ENCODE results near the gene BIRC7.

The BIRC7 gene

DNA sequence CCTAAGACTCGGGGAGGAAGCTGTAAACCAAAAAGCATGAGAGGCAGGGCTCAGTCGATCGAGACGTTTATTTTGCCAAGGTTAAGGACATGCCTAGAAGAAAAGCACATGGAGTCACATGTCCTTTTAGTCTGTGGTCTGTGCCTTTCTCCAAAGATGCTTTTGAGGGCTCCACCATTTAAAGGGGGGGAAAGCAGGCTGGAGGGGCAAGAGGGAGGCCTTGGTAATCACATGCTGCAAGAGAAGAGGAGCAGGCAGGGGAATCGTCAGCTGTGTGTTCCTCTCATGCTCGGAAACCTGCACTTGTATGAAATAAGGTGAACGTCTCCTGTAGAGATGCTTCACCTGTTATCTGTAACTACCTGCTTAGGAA is 10.6 kb upstream of the BIRC7 start:
- DNase-seq (ENCODE audit: low spot score): no peak

GRCh38 chr20:63226042-63226943 is 9.4 kb upstream of the BIRC7 start:
- no peak for DNase-seq (ENCODE audit: low spot score)

DNA sequence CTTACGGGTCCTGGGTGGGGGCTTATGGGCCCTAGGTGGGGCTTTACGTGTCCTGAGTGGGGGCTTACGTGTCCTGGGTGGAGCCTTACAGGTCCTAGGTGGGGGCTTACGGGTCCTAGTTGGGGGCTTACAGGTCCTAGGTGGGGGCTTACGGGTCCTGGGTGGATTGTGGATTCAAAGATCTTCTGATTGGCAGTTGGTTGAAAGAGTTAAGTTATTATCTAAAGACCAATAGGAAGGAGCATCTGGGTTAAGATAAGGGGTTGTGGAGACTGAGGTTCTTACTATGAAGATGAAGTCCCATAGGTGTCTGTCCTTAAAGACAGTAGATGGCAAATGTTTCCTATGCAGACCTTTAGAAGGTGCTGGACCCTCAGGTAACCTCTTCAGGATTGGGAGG is 8.4 kb upstream of the BIRC7 start:
- DNase-seq (ENCODE audit: low spot score): no peak

- no peak for DNase-seq (ENCODE audit: low spot score)
Measured at GRCh38 chr20:63228806-63229205, 6.9 kb upstream of the BIRC7 start.

GRCh38 chr20:63230800-63231268 is 4.9 kb upstream of the BIRC7 start:
- peak; percentile 85 for DNase-seq (ENCODE audit: low spot score)

DNA sequence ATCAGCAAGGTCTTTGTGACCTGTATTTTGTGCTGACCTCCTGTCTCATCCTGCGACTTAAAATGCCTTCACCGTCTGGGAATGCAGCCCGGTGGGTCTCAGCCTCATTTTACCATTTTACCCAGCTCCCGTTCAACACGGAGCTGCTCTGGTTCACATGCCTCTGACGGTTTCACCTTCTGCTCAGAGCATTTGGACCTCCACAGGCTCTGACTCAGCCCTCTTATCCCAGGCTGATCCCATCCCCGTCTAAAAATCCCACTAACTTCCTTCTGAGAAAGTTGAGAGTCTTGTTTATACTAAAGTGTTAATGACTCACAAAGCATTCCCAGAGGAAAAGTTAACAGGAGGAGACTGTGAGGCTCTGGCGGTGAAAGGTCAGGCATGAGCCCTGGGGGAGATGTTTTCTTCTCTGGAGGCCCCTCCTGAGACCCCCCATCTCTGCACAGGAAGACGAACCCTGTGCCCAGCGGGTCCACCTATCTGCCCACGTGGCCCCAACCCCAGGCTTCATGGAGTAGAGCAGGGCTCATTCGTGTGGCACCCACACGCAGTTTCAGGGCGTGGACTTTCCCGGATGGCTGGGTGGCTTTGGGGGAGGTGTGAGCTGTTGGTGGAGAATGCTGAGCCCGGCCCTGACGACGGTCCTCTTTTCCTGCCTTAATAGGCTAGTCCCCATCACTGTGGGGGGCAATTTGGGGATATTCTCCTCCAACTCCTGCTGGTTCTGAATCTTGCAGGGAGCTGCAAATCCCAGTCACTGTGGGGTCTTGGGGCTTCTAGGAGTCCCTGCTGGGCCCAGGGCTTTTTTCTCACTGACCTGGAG is 3.3 kb upstream of the BIRC7 start:
- DNase-seq (ENCODE audit: low spot score): no peak

DNA sequence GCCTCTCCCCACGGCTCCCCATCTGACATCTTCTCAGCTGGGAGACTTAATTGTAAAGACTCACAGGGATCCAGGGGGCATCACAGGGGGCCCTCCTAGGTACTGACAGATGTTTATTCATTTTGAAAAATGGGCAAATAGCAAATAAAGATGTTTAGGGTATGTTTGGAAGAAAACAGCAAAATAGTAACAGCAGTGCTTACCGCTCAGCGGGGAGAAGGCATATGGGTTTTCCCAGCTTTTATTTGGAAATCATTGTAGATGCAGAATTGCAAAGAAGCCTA is 2.7 kb upstream of the BIRC7 start:
- DNase-seq (ENCODE audit: low spot score): no peak

GRCh38 chr20:63233924-63234323 is 1.8 kb upstream of the BIRC7 start:
- no peak for DNase-seq (ENCODE audit: low spot score)

- DNase-seq (ENCODE audit: low spot score): peak; percentile 78
Measured at GRCh38 chr20:63234693-63235398, 859 bp upstream of the BIRC7 start.

GRCh38 chr20:63236116-63236837 is 572 bp downstream of the BIRC7 start:
- DNase-seq (ENCODE audit: low spot score): no peak

DNA sequence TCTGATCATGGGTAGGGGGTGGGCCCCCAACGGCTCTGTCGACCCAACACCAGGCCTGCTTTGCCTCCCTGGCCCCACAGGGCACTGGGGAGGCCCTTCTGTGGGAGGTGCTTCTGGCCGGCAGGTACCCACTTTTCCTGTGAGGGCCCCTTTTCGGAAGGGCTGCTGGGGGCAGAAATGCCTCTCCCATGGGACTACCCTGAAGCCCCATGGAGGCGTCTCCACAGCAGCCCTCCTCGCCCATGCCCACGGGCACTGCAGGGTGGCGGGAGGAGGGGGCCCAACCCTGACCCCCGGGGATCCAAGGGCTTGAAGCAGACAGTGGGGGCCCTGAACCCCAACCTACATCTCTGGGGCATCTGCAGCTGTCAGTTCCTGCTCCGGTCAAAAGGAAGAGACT is 2.3 kb downstream of the BIRC7 start:
- DNase-seq (ENCODE audit: low spot score): no peak

- no peak for DNase-seq (ENCODE audit: low spot score)
Measured at GRCh38 chr20:63238514-63239125, 2.9 kb downstream of the BIRC7 start.

DNA sequence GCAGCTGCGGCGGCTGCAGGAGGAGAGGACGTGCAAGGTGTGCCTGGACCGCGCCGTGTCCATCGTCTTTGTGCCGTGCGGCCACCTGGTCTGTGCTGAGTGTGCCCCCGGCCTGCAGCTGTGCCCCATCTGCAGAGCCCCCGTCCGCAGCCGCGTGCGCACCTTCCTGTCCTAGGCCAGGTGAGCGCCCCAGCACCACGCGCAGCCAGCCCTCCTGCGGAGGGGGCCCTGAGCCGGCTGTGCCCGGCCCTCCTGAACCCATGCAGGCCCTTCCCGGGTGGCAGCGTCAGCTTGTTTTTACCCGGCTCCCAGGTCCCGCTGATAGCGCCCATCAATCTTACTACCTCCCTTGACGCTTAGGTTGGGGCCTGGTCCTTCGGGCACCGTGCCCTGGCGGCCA is 3.7 kb downstream of the BIRC7 start:
- no peak for DNase-seq (ENCODE audit: low spot score)

- DNase-seq (ENCODE audit: low spot score): no peak
Measured at GRCh38 chr20:63240004-63240403, 4.3 kb downstream of the BIRC7 start.

DNA sequence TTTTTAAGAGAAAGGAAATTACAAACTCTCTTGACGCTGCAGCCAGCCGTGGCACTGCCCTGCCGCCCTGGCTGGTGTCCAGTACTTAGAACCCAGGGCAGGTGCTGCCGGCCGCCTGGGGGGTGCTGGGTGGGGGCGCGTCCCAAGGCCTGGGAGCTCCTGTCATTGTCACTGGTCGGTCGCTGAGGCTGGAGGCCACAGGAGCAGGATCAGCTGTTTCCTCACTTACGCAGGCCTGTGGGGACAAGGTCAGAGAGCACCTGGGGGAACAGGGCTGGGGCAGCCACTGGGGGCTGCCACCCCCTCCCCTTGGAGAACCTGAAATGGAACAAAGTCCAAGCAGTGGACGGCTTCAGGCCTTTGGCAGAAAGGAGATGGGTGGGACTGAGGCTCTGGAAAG is 5.6 kb downstream of the BIRC7 start:
- no peak for DNase-seq (ENCODE audit: low spot score)

- DNase-seq (ENCODE audit: low spot score): no peak
Measured at GRCh38 chr20:63242736-63243135, 7.0 kb downstream of the BIRC7 start.

DNA sequence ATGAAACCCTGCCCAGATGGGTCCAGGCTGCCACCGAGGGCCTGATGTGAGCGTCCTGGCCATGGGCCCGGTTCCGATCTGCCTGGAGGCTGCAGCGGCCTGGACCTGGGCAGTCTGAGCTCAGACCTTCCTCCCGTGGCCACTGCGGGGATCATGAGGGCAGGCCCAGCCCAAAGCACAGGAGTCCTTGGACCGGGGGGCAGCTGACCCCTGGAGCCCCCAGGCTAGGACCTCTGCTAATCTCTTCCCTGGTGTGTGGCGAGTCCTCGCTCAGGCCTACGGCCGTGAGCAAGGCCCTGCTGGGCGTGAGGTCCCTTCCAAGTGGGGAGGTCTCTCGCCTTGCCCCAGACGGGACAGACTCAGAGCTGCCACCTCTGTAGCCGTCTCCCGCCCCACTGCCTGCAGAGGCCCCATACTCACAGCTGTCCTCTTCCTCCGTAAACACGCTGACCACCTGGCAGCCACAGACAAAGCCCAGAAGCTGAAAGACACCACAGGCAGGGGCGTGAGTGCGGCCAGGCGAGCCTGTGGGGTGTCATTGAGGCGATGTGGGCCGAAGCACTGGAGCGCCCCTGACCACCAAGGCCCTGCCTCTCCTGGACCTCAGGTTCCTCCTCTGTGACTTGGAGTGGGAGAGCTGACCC is 8.0 kb downstream of the BIRC7 start:
- DNase-seq (ENCODE audit: low spot score): no peak

DNA sequence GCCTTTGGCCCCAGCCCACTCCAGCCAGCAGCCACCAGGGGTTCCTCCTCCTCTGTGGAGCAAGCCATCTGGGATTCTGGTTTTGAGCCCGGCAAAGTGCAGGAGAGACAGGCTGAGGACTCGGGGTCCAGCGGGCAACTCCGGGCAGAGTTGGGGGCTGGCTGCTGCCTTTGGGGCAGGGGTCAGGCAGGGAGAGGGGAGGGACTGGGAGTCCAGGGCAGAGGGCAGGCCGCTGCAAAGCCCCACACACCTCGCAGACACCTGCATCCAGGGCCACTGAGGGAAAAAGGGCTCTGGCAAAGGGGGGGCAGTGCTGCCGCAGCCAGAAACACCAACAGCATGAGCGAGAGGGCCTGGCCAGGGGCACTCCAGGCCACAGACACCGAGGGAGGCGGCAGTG is 8.8 kb downstream of the BIRC7 start:
- DNase-seq (ENCODE audit: low spot score): no peak

DNA sequence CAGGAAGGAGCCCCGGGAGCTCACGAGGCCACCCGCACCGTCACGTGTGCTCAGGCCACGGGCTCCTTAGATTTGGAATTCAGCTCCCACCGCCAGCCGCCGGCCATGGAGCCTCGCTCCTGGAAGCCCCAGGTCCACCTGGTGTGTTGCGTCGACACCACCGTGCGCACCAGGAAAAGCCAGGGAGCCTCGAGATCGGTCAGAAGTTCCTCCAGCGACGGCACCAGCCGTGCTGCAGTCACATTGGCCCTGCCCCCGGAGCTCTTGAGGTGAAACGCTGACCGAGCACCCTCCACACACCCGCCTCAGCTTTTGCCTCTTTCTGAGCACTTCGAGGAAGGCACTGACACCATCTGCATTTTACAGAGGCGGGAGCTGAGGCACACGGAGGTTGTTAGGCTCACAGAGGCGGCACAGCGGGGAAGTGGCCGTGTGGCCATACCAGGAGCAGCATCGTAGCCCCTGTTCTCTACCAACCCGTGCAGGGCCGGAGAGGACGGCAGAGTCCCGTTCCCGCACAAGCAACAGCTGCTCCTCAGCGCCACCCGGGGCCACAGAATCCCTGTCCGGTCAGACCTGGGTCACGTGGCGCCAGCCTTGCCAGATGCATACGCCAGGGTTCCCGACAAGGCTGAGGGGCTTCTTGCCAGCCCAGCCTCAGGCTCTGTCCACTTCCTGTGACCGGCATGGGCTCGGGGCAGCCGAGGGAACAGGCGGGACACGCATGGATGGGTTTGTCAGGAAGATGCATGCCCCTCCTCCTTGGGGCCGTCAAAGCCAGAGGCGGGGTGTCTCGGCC is 11.0 kb downstream of the BIRC7 start:
- no peak for DNase-seq (ENCODE audit: low spot score)

DNA sequence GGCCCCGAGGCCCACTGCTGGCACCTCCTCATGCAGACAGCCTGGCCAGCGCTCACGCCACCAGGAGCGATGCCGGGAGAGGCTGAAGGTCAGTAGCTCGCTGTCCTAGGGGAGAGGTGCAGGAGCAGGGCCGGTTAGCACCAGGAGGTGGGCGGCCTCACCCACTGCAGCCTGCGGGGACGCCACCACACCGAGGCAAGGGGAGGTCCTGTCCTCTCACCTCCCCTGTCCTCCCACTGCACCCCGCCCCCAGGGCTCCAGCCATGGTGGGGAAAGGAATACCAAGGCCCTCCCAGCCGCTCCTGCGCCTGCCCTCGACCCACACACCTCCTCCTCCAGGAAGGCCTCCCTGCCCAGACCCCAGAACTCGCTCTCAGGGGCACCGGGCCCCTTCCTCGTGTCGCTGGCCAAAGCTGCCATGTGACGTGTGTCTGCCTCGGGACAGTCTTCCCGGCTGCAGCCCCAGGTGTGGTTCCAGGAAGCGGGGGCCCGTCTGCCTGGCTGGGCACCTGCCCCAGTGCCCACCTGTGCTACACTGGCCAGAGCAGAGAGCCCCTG is 12.0 kb downstream of the BIRC7 start:
- DNase-seq (ENCODE audit: low spot score): no peak
